Ishikawa (cell line): Measurements from ENCODE around the gene GAL3ST3.

Source experiments
- CEBPB ChIP-seq: IDR thresholded peaks from 2 replicates; pipeline ENCODE4 v1.6.1; 2012
- CREB1 ChIP-seq: IDR thresholded peaks from 2 replicates; pipeline ENCODE4 v1.6.1; 2012; ENCODE audit warnings: low read depth
- EGR1 ChIP-seq: IDR thresholded peaks from 2 replicates; pipeline ENCODE4 v1.6.1; 2012
- EP300 ChIP-seq: IDR thresholded peaks from 2 replicates; pipeline ENCODE4 v1.6.1; 2012; ENCODE audit warnings: borderline replicate concordance
- FOXM1 ChIP-seq: IDR thresholded peaks from 2 replicates; pipeline ENCODE4 v1.6.1; 2012; ENCODE audit warnings: low read depth, borderline replicate concordance
- MAX ChIP-seq: IDR thresholded peaks from 2 replicates; pipeline ENCODE4 v1.6.1; 2012
- NFIC ChIP-seq: IDR thresholded peaks from 2 replicates; pipeline ENCODE4 v1.6.1; 2012
- RAD21 ChIP-seq: IDR thresholded peaks from 2 replicates; pipeline ENCODE4 v1.6.1; 2012; ENCODE audit warnings: low read depth
- REST ChIP-seq: IDR thresholded peaks from 2 replicates; pipeline ENCODE4 v1.6.1; 2012; ENCODE audit warnings: low read depth, mild to moderate bottlenecking
- TAF1 ChIP-seq: IDR thresholded peaks from 2 replicates; pipeline ENCODE4 v1.6.1; 2012; ENCODE audit warnings: low read depth, mild to moderate bottlenecking
- TCF12 ChIP-seq: IDR thresholded peaks from 2 replicates; pipeline ENCODE4 v1.6.1; 2012; ENCODE audit warnings: low read depth
- TEAD4 ChIP-seq: IDR thresholded peaks from 2 replicates; pipeline ENCODE4 v1.6.1; 2012
- USF1 ChIP-seq: IDR thresholded peaks from 2 replicates; pipeline ENCODE4 v1.6.1; 2012
- YY1 ChIP-seq: IDR thresholded peaks from 2 replicates; pipeline ENCODE4 v1.6.1; 2012; ENCODE audit warnings: low read depth
- ZBTB7A ChIP-seq: IDR thresholded peaks from 2 replicates; pipeline ENCODE4 v1.6.1; 2012; ENCODE audit warnings: low read depth

The GAL3ST3 gene

GRCh38 chr11:66068154-66068821, 19.3 kb upstream of the GAL3ST3 start:
- peak; percentile 74 for TF ChIP-seq RAD21
- TF ChIP-seq TCF12, result no peak

GRCh38 chr11:66067640-66068039, 18.7 kb upstream of the GAL3ST3 start:
- TF ChIP-seq ZBTB7A, result no peak
- TF ChIP-seq EP300, result no peak
- no peak for TF ChIP-seq CREB1
- TF ChIP-seq USF1, result no peak
- TF ChIP-seq TEAD4, result no peak
- no peak for TF ChIP-seq CEBPB
- no peak for TF ChIP-seq EGR1

GRCh38 chr11:66066751-66067150, 17.8 kb upstream of the GAL3ST3 start:
- TF ChIP-seq TCF12, result no peak
- TF ChIP-seq FOXM1, result no peak
- TF ChIP-seq ZBTB7A, result no peak
- no peak for TF ChIP-seq CREB1
- no peak for TF ChIP-seq NFIC
- TF ChIP-seq EP300, result no peak
- no peak for TF ChIP-seq CEBPB
- no peak for TF ChIP-seq EGR1
- TF ChIP-seq MAX, result no peak
- no peak for TF ChIP-seq REST
- no peak for TF ChIP-seq RAD21
- TF ChIP-seq USF1, result no peak
- TF ChIP-seq YY1, result no peak
- no peak for TF ChIP-seq TAF1
- no peak for TF ChIP-seq TEAD4

- TF ChIP-seq USF1 (no peak), RAD21 (no peak), NFIC (no peak), CEBPB (no peak), TEAD4 (no peak), TCF12 (no peak), REST (no peak), ZBTB7A (no peak), FOXM1 (no peak), YY1 (no peak), MAX (no peak), CREB1 (no peak), EGR1 (no peak), TAF1 (no peak), EP300 (no peak)
Measured at GRCh38 chr11:66064571-66064970, 15.6 kb upstream of the GAL3ST3 start.

- TF ChIP-seq MAX (no peak), NFIC (no peak), EP300 (no peak)
Measured at GRCh38 chr11:66063900-66064299, 14.9 kb upstream of the GAL3ST3 start.

GRCh38 chr11:66062408-66062807, 13.4 kb upstream of the GAL3ST3 start:
- no peak for TF ChIP-seq TCF12
- TF ChIP-seq ZBTB7A, result no peak
- no peak for TF ChIP-seq EP300
- no peak for TF ChIP-seq EGR1
- TF ChIP-seq RAD21, result no peak
- no peak for TF ChIP-seq TEAD4
- TF ChIP-seq CEBPB, result no peak
- no peak for TF ChIP-seq TAF1
- TF ChIP-seq YY1, result no peak
- TF ChIP-seq MAX, result no peak
- no peak for TF ChIP-seq NFIC
- TF ChIP-seq REST, result no peak
